GM08714 (cell line): ENCODE data around the gene VWA5A.

Source experiments
- H3K4me3 ChIP-seq: fragments of 200-500 bp; sonication (Bioruptor generic); 2 replicates; pipeline ENCODE4 v1.5.1; 2014; ENCODE audit warnings: mild to moderate bottlenecking, low read length, inconsistent platforms
- ZNF274 ChIP-seq: IDR thresholded peaks from 2 replicates; pipeline ENCODE4 v1.6.1; 2012; ENCODE audit warnings: mild to moderate bottlenecking, low read depth, low read length

Gene VWA5A

GRCh38 chr11:124114942-124115781, at the start of gene VWA5A:
VWA5A (plus strand) TSS chr11:124115450; CDS start chr11:124117512, 2,062 bp downstream.
- H3K4me3 ChIP-seq, result peak within 1 kb of the TSS; percentile 69; the same call in 1 of the 2 replicates
- no peak for TF ChIP-seq ZNF274

- TF ChIP-seq ZNF274, result no peak
- no peak overlapping the region for H3K4me3 ChIP-seq
These were observed 46.6 kb upstream of the VWA5A start for GRCh38 chr11:124068601-124069110.

GRCh38 chr11:124069429-124070401, 45.5 kb upstream of the VWA5A start:
- H3K4me3 ChIP-seq, result no peak overlapping the region; the same call in 1 of the 2 replicates
- no peak for TF ChIP-seq ZNF274

GRCh38 chr11:124070915-124071622, 44.2 kb upstream of the VWA5A start:
- no peak for TF ChIP-seq ZNF274

GRCh38 chr11:124071623-124071948, 43.7 kb upstream of the VWA5A start:
- no peak for TF ChIP-seq ZNF274
- H3K4me3 ChIP-seq, result no peak overlapping the region

More at GRCh38 chr11:124070915-124071622, 44.2 kb upstream of the VWA5A start:
- no peak overlapping the region for H3K4me3 ChIP-seq

GRCh38 chr11:124072147-124072546, 43.1 kb upstream of the VWA5A start:
- no peak overlapping the region for H3K4me3 ChIP-seq
- no peak for TF ChIP-seq ZNF274

GRCh38 chr11:124074554-124074953, 40.7 kb upstream of the VWA5A start:
- no peak overlapping the region for H3K4me3 ChIP-seq
- TF ChIP-seq ZNF274, result no peak

GRCh38 chr11:124075492-124075840, 39.8 kb upstream of the VWA5A start:
- no peak overlapping the region for H3K4me3 ChIP-seq
- TF ChIP-seq ZNF274, result no peak

- H3K4me3 ChIP-seq, result no peak overlapping the region; the same call in 1 of the 2 replicates
- TF ChIP-seq ZNF274, result no peak
These were observed 39.2 kb upstream of the VWA5A start for GRCh38 chr11:124075841-124076651.

GRCh38 chr11:124077266-124077665, 38.0 kb upstream of the VWA5A start:
- no peak for TF ChIP-seq ZNF274
- no peak overlapping the region for H3K4me3 ChIP-seq

- TF ChIP-seq ZNF274, result no peak
- H3K4me3 ChIP-seq, result no peak overlapping the region
These were observed 36.7 kb upstream of the VWA5A start for GRCh38 chr11:124078591-124078990.

GRCh38 chr11:124079631-124080326, 35.5 kb upstream of the VWA5A start:
- TF ChIP-seq ZNF274, result no peak
- H3K4me3 ChIP-seq, result no peak overlapping the region
